ENCODE measurements around the gene CPEB1. TPM values are rescaled to one million over a fixed set of nuclear protein-coding genes. Genes with fewer than 3 reads are reported as not detected.

Gene CPEB1
- total RNA-seq, 1 experiment from 2014 or later, result not detected

DNA sequence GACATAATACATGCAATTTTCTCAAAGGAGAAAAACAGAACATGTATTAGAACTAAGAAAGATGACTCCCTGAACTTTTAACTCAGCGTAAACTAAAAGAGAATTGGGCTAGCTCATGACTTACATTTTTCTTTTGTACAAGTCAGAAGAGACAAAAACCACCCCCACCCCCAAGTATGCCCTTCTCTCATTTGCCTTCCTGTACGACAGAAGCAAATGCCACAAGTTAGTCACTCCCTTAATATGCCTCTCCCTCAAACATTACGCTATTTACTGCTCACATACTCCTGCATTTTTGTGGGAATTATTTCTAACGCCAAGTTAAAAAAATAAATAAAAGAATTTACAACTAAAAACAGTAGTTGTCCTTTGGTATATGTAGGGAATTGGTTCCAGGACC, 22.0 kb downstream of the CPEB1 start:
- no peak for DNase-seq
- no peak overlapping the region for H2AFZ ChIP-seq (ENCODE audit: low read length)
- H3K27me3 ChIP-seq (ENCODE audit: low read length), result no peaks in the 10 kb centered on the region
- no peak overlapping the region for H3K27ac ChIP-seq (ENCODE audit: low read length)
- H3K4me1 ChIP-seq (ENCODE audit: low read length), result no peaks in the 10 kb centered on the region
- H4K20me1 ChIP-seq (ENCODE audit: insufficient read depth, low read depth, low read length), result no peaks in the 10 kb centered on the region
- no peaks in the 10 kb centered on the region for H3K36me3 ChIP-seq (ENCODE audit: insufficient read depth, low read length)
- H3K4me3 ChIP-seq (ENCODE audit: low read length), result no peak overlapping the region
- H3K9me2 ChIP-seq (replicated peaks; ENCODE audit: insufficient read depth, low read length), result no peaks in the 10 kb centered on the region
- H3K79me2 ChIP-seq (ENCODE audit: low read length), result no peaks in the 10 kb centered on the region
- no peaks in the 10 kb centered on the region for H3K9me3 ChIP-seq (ENCODE audit: low read length)
- H3K9ac ChIP-seq (ENCODE audit: low read length), result no peak overlapping the region
- no peak overlapping the region for H3K4me2 ChIP-seq (ENCODE audit: low read depth, low read length, poor library complexity, severe bottlenecking)

DNA sequence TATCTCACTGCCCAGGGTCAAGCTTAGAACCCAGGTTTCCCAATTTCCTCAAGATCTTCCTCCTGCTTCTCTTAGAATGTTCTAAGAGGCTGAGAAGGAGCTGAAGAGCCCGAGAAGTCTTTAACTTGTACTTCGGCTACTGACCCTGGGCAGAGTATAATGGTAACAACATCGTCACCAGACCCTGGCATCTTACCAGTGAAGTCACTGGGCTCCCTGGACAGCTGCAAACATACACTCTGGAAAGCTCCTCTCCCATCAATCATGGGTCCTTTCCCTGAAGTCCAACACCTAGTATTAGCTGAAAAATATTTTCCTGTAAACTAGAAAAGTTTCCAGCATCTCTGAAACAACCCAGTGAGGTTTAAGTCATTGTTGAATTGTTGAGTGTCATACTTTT, 22.7 kb downstream of the CPEB1 start:
- no peak overlapping the region for H3K9ac ChIP-seq (ENCODE audit: low read length)
- no peaks in the 10 kb centered on the region for H3K27me3 ChIP-seq (ENCODE audit: low read length)
- no peak overlapping the region for H3K4me3 ChIP-seq (ENCODE audit: low read length)
- H2AFZ ChIP-seq (ENCODE audit: low read length), result no peak overlapping the region
- no peaks in the 10 kb centered on the region for H3K9me2 ChIP-seq (replicated peaks; ENCODE audit: insufficient read depth, low read length)
- no peak overlapping the region for H3K27ac ChIP-seq (ENCODE audit: low read length)
- H3K79me2 ChIP-seq (ENCODE audit: low read length), result no peaks in the 10 kb centered on the region
- no peaks in the 10 kb centered on the region for H3K4me1 ChIP-seq (ENCODE audit: low read length)
- no peaks in the 10 kb centered on the region for H3K9me3 ChIP-seq (ENCODE audit: low read length)
- no peak overlapping the region for H3K4me2 ChIP-seq (ENCODE audit: low read depth, low read length, poor library complexity, severe bottlenecking)
- no peaks in the 10 kb centered on the region for H4K20me1 ChIP-seq (ENCODE audit: insufficient read depth, low read depth, low read length)
- no peaks in the 10 kb centered on the region for H3K36me3 ChIP-seq (ENCODE audit: insufficient read depth, low read length)
- no peak for DNase-seq

DNA sequence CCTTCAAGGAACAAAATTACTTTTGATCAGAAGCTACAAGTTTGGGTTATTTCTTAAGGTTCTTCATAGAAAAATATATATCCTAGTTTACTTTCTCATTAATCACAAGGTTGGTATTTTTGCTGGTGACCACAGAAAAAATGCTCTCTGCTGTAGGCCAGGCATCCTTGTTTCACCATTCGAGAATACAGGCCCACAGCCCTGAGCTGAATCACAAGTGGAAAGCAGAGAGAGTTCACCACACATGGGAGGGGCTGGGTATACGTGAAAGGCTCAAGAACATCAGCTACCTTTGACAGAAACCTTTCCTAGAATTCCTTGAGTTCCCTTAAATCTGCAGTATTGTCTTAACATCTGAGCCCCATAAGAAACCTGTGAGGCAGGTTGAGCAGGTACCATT, 23.2 kb downstream of the CPEB1 start:
- H3K27me3 ChIP-seq (ENCODE audit: low read length), result no peaks in the 10 kb centered on the region
- H3K4me3 ChIP-seq (ENCODE audit: low read length), result no peak overlapping the region
- H3K9ac ChIP-seq (ENCODE audit: low read length), result no peak overlapping the region
- H3K79me2 ChIP-seq (ENCODE audit: low read length), result no peaks in the 10 kb centered on the region
- H3K27ac ChIP-seq (ENCODE audit: low read length), result no peak overlapping the region
- H3K4me1 ChIP-seq (ENCODE audit: low read length), result no peaks in the 10 kb centered on the region
- no peak overlapping the region for H3K4me2 ChIP-seq (ENCODE audit: low read depth, low read length, poor library complexity, severe bottlenecking)
- no peak for DNase-seq
- H2AFZ ChIP-seq (ENCODE audit: low read length), result no peak overlapping the region
- H3K36me3 ChIP-seq (ENCODE audit: insufficient read depth, low read length), result no peaks in the 10 kb centered on the region
- H4K20me1 ChIP-seq (ENCODE audit: insufficient read depth, low read depth, low read length), result no peaks in the 10 kb centered on the region
- H3K9me2 ChIP-seq (replicated peaks; ENCODE audit: insufficient read depth, low read length), result no peaks in the 10 kb centered on the region
- H3K9me3 ChIP-seq (ENCODE audit: low read length), result no peaks in the 10 kb centered on the region

DNA sequence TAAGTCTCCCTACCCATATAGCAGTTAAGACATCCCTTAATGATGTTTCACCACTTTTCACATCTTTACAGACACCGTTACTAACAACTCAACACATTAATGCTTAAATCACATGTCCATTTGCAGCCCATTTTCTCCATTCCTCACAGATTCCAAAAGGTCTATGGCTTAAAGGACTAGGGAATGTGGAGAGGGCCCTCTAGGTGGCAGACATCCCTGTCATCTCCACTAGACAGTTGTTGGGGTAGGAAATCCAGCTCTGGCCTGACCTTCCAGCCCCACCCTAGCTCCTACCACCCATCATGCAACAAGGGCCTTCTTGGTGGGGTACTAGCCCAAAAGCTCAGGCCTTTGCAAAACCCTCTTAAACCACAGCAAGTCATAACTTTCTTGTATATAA, 25.2 kb downstream of the CPEB1 start:
- Histone ChIP-seq H3K27ac (ENCODE audit: low read length) (no peak overlapping the region), H3K9me3 (ENCODE audit: low read length) (no peaks in the 10 kb centered on the region), H3K4me2 (ENCODE audit: low read depth, low read length, poor library complexity, severe bottlenecking) (no peak overlapping the region), H2AFZ (ENCODE audit: low read length) (no peak overlapping the region), H3K9ac (ENCODE audit: low read length) (no peak overlapping the region), H3K4me3 (ENCODE audit: low read length) (no peak overlapping the region), H3K79me2 (ENCODE audit: low read length) (no peaks in the 10 kb centered on the region), H3K36me3 (ENCODE audit: insufficient read depth, low read length) (no peaks in the 10 kb centered on the region), H3K4me1 (ENCODE audit: low read length) (no peaks in the 10 kb centered on the region), H3K9me2 (replicated peaks; ENCODE audit: insufficient read depth, low read length) (no peaks in the 10 kb centered on the region), H4K20me1 (ENCODE audit: insufficient read depth, low read depth, low read length) (no peaks in the 10 kb centered on the region), H3K27me3 (ENCODE audit: low read length) (no peaks in the 10 kb centered on the region)
- no peak for DNase-seq

DNA sequence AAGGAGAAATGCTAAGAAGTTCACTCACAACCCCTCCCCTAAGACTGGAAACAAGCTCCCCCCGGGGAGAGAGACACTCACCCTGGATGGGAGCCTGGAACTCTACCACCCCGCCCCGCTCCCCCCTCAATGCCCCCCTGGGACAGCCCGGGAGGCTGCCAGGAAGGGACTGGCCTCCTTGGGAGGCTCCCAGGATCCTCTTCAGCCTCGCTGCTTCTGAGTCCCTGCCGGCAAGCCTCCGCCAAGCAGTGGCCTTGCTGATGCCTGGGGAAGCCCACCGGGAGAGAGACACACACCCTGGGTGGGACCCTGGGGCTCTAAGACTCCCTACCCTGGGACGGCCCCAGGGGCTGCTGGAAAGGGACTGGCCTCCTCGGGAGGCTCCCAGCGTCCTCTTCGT, 33.4 kb downstream of the CPEB1 start:
- Histone ChIP-seq H4K20me1 (ENCODE audit: insufficient read depth, low read depth, low read length) (no peaks in the 10 kb centered on the region), H2AFZ (ENCODE audit: low read length) (no peak overlapping the region), H3K79me2 (ENCODE audit: low read length) (no peaks in the 10 kb centered on the region), H3K9me2 (replicated peaks; ENCODE audit: insufficient read depth, low read length) (no peaks in the 10 kb centered on the region), H3K36me3 (ENCODE audit: insufficient read depth, low read length) (no peaks in the 10 kb centered on the region), H3K9me3 (ENCODE audit: low read length) (no peaks in the 10 kb centered on the region), H3K9ac (ENCODE audit: low read length) (no peak overlapping the region), H3K4me3 (ENCODE audit: low read length) (no peak overlapping the region), H3K4me1 (ENCODE audit: low read length) (no peaks in the 10 kb centered on the region), H3K27ac (ENCODE audit: low read length) (no peak overlapping the region), H3K27me3 (ENCODE audit: low read length) (no peaks in the 10 kb centered on the region), H3K4me2 (ENCODE audit: low read depth, low read length, poor library complexity, severe bottlenecking) (no peak overlapping the region)
- DNase-seq, result no peak

DNA sequence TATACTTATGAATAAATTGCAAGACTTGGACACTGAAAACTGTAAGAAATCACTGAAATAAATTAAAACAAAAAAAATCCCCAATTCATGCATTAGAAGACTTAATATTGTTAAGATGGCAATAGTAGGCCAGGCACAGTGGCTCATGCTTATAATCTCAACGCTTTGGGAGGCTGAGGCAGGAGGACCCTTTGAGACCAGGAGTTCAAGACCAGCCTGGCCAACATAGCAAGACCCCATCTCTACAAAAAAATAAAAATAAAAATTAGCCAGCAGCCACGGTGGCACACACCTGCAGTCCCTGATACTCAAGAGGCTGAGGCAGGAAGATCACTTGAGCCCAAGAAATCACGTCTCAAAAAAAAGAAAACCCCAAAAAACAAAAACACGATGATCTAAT, 35.8 kb downstream of the CPEB1 start:
- Histone ChIP-seq H3K36me3 (ENCODE audit: insufficient read depth, low read length) (no peaks in the 10 kb centered on the region), H3K4me1 (ENCODE audit: low read length) (no peaks in the 10 kb centered on the region), H3K4me3 (ENCODE audit: low read length) (no peak overlapping the region), H3K27ac (ENCODE audit: low read length) (no peak overlapping the region), H2AFZ (ENCODE audit: low read length) (no peak overlapping the region), H3K9ac (ENCODE audit: low read length) (no peak overlapping the region), H3K9me3 (ENCODE audit: low read length) (no peaks in the 10 kb centered on the region), H3K9me2 (replicated peaks; ENCODE audit: insufficient read depth, low read length) (no peaks in the 10 kb centered on the region), H4K20me1 (ENCODE audit: insufficient read depth, low read depth, low read length) (no peaks in the 10 kb centered on the region), H3K79me2 (ENCODE audit: low read length) (no peaks in the 10 kb centered on the region), H3K4me2 (ENCODE audit: low read depth, low read length, poor library complexity, severe bottlenecking) (no peak overlapping the region), H3K27me3 (ENCODE audit: low read length) (no peaks in the 10 kb centered on the region)
- no peak for DNase-seq

DNA sequence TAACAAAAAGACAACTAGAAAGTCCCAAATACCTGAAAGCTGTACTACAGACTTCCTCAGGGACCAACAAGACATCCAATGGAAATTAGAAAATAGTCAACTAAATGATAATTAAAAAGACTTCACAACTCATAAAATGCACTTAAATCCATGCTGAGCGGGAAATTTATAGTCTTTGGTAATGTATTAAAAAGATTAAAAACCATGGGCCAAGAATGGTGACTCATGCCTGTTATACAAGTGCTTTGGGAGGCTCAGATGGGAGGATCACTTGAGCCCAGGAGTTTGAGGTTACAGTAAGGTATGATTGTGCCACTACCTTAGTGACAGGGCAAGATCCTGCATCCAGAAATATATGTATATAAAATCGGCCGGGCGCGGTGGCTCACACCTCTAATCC, 45.0 kb downstream of the CPEB1 start:
- no peaks in the 10 kb centered on the region for H3K79me2 ChIP-seq (ENCODE audit: low read length)
- no peak for DNase-seq
- no peaks in the 10 kb centered on the region for H3K9me3 ChIP-seq (ENCODE audit: low read length)
- no peak overlapping the region for H3K4me3 ChIP-seq (ENCODE audit: low read length)
- no peak overlapping the region for H3K27ac ChIP-seq (ENCODE audit: low read length)
- no peaks in the 10 kb centered on the region for H3K27me3 ChIP-seq (ENCODE audit: low read length)
- no peaks in the 10 kb centered on the region for H3K36me3 ChIP-seq (ENCODE audit: insufficient read depth, low read length)
- H3K4me2 ChIP-seq (ENCODE audit: low read depth, low read length, poor library complexity, severe bottlenecking), result no peak overlapping the region
- no peak overlapping the region for H3K9ac ChIP-seq (ENCODE audit: low read length)
- H2AFZ ChIP-seq (ENCODE audit: low read length), result no peak overlapping the region
- no peaks in the 10 kb centered on the region for H4K20me1 ChIP-seq (ENCODE audit: insufficient read depth, low read depth, low read length)
- no peaks in the 10 kb centered on the region for H3K9me2 ChIP-seq (replicated peaks; ENCODE audit: insufficient read depth, low read length)
- no peaks in the 10 kb centered on the region for H3K4me1 ChIP-seq (ENCODE audit: low read length)

DNA sequence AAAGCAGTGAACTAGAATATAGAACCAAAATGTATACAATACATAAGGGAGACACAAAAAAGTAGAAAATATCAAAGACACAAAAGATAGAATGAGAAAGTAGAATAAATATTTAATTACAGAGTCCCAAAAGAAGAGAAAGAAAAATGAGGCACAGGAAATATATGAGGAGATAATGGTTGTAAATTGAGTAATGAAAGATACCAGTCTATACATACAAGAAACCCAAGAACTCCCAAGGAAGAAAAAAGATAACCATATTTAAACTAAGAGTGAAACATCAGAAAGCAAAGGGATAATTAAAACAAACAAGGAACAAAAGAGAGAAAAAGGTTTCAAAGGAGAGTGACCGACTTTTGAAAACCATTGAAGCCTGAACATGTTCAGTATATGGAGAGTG, 47.3 kb downstream of the CPEB1 start:
- H3K27me3 ChIP-seq (ENCODE audit: low read length), result no peaks in the 10 kb centered on the region
- no peaks in the 10 kb centered on the region for H3K9me3 ChIP-seq (ENCODE audit: low read length)
- no peak overlapping the region for H3K27ac ChIP-seq (ENCODE audit: low read length)
- H3K9me2 ChIP-seq (replicated peaks; ENCODE audit: insufficient read depth, low read length), result no peaks in the 10 kb centered on the region
- H3K4me2 ChIP-seq (ENCODE audit: low read depth, low read length, poor library complexity, severe bottlenecking), result no peak overlapping the region
- H3K79me2 ChIP-seq (ENCODE audit: low read length), result no peaks in the 10 kb centered on the region
- no peak overlapping the region for H3K9ac ChIP-seq (ENCODE audit: low read length)
- H3K4me3 ChIP-seq (ENCODE audit: low read length), result no peak overlapping the region
- no peak for DNase-seq
- H2AFZ ChIP-seq (ENCODE audit: low read length), result no peak overlapping the region
- H4K20me1 ChIP-seq (ENCODE audit: insufficient read depth, low read depth, low read length), result no peaks in the 10 kb centered on the region
- H3K4me1 ChIP-seq (ENCODE audit: low read length), result no peaks in the 10 kb centered on the region
- no peaks in the 10 kb centered on the region for H3K36me3 ChIP-seq (ENCODE audit: insufficient read depth, low read length)

DNA sequence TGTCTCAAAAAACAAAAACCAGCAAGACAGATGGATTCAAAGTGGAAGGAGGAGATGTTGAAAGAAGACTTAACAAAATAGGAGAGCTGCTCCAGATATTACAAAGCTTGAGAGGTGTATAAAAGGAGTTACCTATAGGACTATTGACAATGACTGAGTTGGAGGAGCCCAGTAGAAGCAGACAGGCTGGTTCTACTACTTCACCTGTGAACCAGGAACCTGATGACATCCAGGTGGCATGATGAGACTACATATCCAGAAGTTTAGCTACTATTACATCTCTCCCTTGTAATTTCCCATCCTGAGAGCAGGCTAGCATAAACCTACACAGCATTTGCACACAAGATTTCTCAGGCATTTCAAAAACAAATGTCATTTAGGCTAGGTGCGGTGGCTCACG, 49.3 kb downstream of the CPEB1 start:
- DNase-seq, result no peak
- Histone ChIP-seq H3K4me1 (ENCODE audit: low read length) (no peaks in the 10 kb centered on the region), H3K79me2 (ENCODE audit: low read length) (no peaks in the 10 kb centered on the region), H3K4me3 (ENCODE audit: low read length) (no peak overlapping the region), H3K9me2 (replicated peaks; ENCODE audit: insufficient read depth, low read length) (no peaks in the 10 kb centered on the region), H3K27ac (ENCODE audit: low read length) (no peak overlapping the region), H3K9ac (ENCODE audit: low read length) (no peak overlapping the region), H3K4me2 (ENCODE audit: low read depth, low read length, poor library complexity, severe bottlenecking) (no peak overlapping the region), H3K36me3 (ENCODE audit: insufficient read depth, low read length) (no peaks in the 10 kb centered on the region), H4K20me1 (ENCODE audit: insufficient read depth, low read depth, low read length) (no peaks in the 10 kb centered on the region), H3K27me3 (ENCODE audit: low read length) (no peaks in the 10 kb centered on the region), H2AFZ (ENCODE audit: low read length) (no peak overlapping the region), H3K9me3 (ENCODE audit: low read length) (no peaks in the 10 kb centered on the region)
